K562 (cell line): ENCODE data around the gene NRXN3. TPM values are rescaled to one million over a fixed set of nuclear protein-coding genes. Genes with fewer than 3 reads are reported as not detected.

Source experiments
- ATAC-seq: fragments of 200-7000 bp; cut with Tn5 transposase; 3 replicates; pipeline ENCODE4 v1.9.1; 2020; ENCODE audit warnings: moderate library complexity
- BruUV-seq: library from RNA; stranded (reverse); fragments of 400-500 nt; replicated peaks from 2 replicates; lab custom pipeline; 2021; lab: Mats Ljungman, UMichigan
- CTCF ChIA-PET: fragments of 300-600 bp; formaldehyde crosslinking; extraction: SDS; loops from one replicate; lab custom pipeline; 2021; ENCODE audit warnings: low intra/inter-chr PET ratio; lab: Yijun Ruan, JAX
- POLR2A ChIA-PET: fragments of 300-600, 350-650 bp; sonication (Branson Sonifier 250); formaldehyde crosslinking; extraction: SDS; loops from one replicate; lab custom pipeline; 2021; ENCODE audit warnings: antibody characterized with exemption, inconsistent platforms; lab: Yijun Ruan, JAX
- DNase-seq, 4 experiments: peaks; one replicate each; pipeline versions ENCODE4 v3.0.0 to v3.0.0-alpha.2; 2011 to 2018; ENCODE audit warnings: low spot score in 3 of 4, mixed read lengths in 3 of 4; ENCODE audit errors: extremely low read depth in 1 of 4
- FAIRE-seq: peaks from 2 replicates; lab custom pipeline; 2011; peaks lifted over from hg19 to GRCh38; lab: Jason Lieb, UNC
- H2AFZ ChIP-seq: 2 replicates; pipeline ENCODE4 v1.6.0; 2011; ENCODE audit warnings: low read depth, low read length, control low read depth, inconsistent platforms
- H3K27ac ChIP-seq: fragments of 200-600 bp; 3 replicates; pipeline ENCODE4 v1.8.0; 2011; ENCODE audit warnings: low read depth, mild to moderate bottlenecking, control low read depth, inconsistent platforms, low read length, moderate library complexity, mixed read lengths; ENCODE audit errors: extremely low read depth
- H3K27me3 ChIP-seq, 2 experiments: fragments of 300-600 bp in 1 of 2; 2 replicates in 1 of 2; 3 replicates in 1 of 2; pipeline versions ENCODE4 v1.6.0 to v1.8.0; 2011; ENCODE audit warnings: inconsistent platforms in 2 of 2, low read length in 2 of 2, mild to moderate bottlenecking in 1 of 2, mixed read lengths in 1 of 2, moderate library complexity in 1 of 2; ENCODE audit not compliant: control insufficient read depth in 2 of 2, insufficient read depth in 2 of 2
- H3K36me3 ChIP-seq: fragments of 300-600 bp; 3 replicates; pipeline ENCODE4 v1.8.0; 2011; ENCODE audit warnings: mild to moderate bottlenecking, low read length, inconsistent platforms; ENCODE audit not compliant: control insufficient read depth, insufficient read depth
- H3K4me1 ChIP-seq, 2 experiments: fragments of 200-600 bp in 1 of 2; replicated peaks in 1 of 2; 2 replicates in 1 of 2; 3 replicates in 1 of 2; pipeline versions ENCODE4 v1.5.1 to v1.8.0; 2011; ENCODE audit warnings: inconsistent platforms in 2 of 2, low read length in 2 of 2, mild to moderate bottlenecking in 1 of 2, mixed read lengths in 1 of 2, moderate library complexity in 1 of 2; ENCODE audit not compliant: control insufficient read depth in 2 of 2, insufficient read depth in 2 of 2
- H3K4me2 ChIP-seq: 2 replicates; pipeline ENCODE4 v1.6.1; 2011; ENCODE audit warnings: low read length, control low read depth, inconsistent platforms, mixed read lengths; ENCODE audit not compliant: insufficient read depth
- H3K4me3 ChIP-seq: fragments of 200-600 bp; sonication (generic), shearing (Covaris generic); 2 replicates; pipeline ENCODE4 v1.5.1; 2016; ENCODE audit warnings: control low read depth, inconsistent platforms
- H3K79me2 ChIP-seq: fragments of 200-600 bp; 3 replicates; pipeline ENCODE4 v1.8.0; 2011; ENCODE audit warnings: low read length, inconsistent platforms; ENCODE audit not compliant: control insufficient read depth, insufficient read depth
- H3K9ac ChIP-seq, 2 experiments: 2 replicates each; pipeline versions ENCODE4 v1.6.0 to v1.6.1; 2011; ENCODE audit warnings: low read depth in 2 of 2, low read length in 2 of 2, control low read depth in 1 of 2, inconsistent platforms in 1 of 2, mild to moderate bottlenecking in 1 of 2, mixed read lengths in 1 of 2; ENCODE audit not compliant: insufficient read depth in 1 of 2
- H3K9me1 ChIP-seq: one replicate; pipeline ENCODE4 v1.6.0; 2011; ENCODE audit warnings: inconsistent platforms, mild to moderate bottlenecking, low read length, moderate library complexity; ENCODE audit not compliant: control insufficient read depth, insufficient read depth
- H3K9me3 ChIP-seq: replicated peaks from 2 replicates; pipeline ENCODE4 v1.5.1; 2011; ENCODE audit warnings: low read depth, low read length, inconsistent platforms; ENCODE audit not compliant: control insufficient read depth, insufficient read depth
- H4K20me1 ChIP-seq: replicated peaks from 2 replicates; pipeline ENCODE4 v1.6.1; 2011; ENCODE audit warnings: low read length, inconsistent platforms, mixed read lengths; ENCODE audit not compliant: control insufficient read depth, insufficient read depth
- CBX3 ChIP-seq, 2 experiments: IDR thresholded peaks; 1 replicate in 1 of 2; 2 replicates in 1 of 2; pipeline ENCODE4 v1.6.1; 2012; ENCODE audit warnings: inconsistent platforms in 2 of 2, low read length in 2 of 2, borderline replicate concordance in 1 of 2, control low read depth in 1 of 2
- GTF2F1 ChIP-seq: IDR thresholded peaks from 2 replicates; pipeline ENCODE4 v1.6.1; 2011; ENCODE audit warnings: low read depth, low read length, improper control_type of control experiment
- KLF1 ChIP-seq: fragments of 450-650 bp; IDR thresholded peaks from 2 replicates; pipeline ENCODE4 v1.6.1; 2016; ENCODE audit warnings: missing genetic modification characterization, missing compliant biosample characterization
- NFYB ChIP-seq: IDR thresholded peaks from 2 replicates; pipeline ENCODE4 v1.6.1; 2011; ENCODE audit warnings: mild to moderate bottlenecking, moderate library complexity; ENCODE audit not compliant: insufficient read length; ENCODE audit errors: extremely low read depth
- PYGO2 ChIP-seq: fragments of 450-650 bp; IDR thresholded peaks from 2 replicates; pipeline ENCODE4 v1.6.1; 2016; ENCODE audit warnings: mild to moderate bottlenecking, missing genetic modification characterization, moderate library complexity, missing compliant biosample characterization
- SIN3A ChIP-seq, 2 experiments: fragments of 150-350 bp in 1 of 2; IDR thresholded peaks; 2 replicates each; pipeline ENCODE4 v1.6.1; 2011 to 2016; ENCODE audit warnings: borderline replicate concordance in 2 of 2, low read depth in 2 of 2, low read length in 2 of 2, mild to moderate bottlenecking in 2 of 2, moderate library complexity in 2 of 2; ENCODE audit not compliant: control insufficient read depth in 1 of 2
- TRIM28 ChIP-seq: fragments of 450-650 bp; IDR thresholded peaks from 2 replicates; pipeline ENCODE4 v1.6.1; 2017
- TSHZ1 ChIP-seq: fragments of 250-450 bp; sonication (Bioruptor Pico); IDR thresholded peaks from 2 replicates; pipeline ENCODE4 v1.4.0; 2020; ENCODE audit warnings: mild to moderate bottlenecking, moderate library complexity
- ZEB2 ChIP-seq: fragments of 450-650 bp; IDR thresholded peaks from 2 replicates; pipeline ENCODE4 v1.6.1; 2016
- ZNF316 ChIP-seq: fragments of 450-650 bp; IDR thresholded peaks from 2 replicates; pipeline ENCODE4 v1.6.1; 2016
- ZNF518B ChIP-seq: fragments of 250-450 bp; sonication (Bioruptor Pico); IDR thresholded peaks from 2 replicates; pipeline ENCODE4 v1.5.0; 2021; ENCODE audit warnings: mild to moderate bottlenecking, moderate library complexity
- WGBS: fragments of 100-300 bp; shearing (Covaris generic); methylation state at CpG from one replicate; pipeline ENCODE4 v1.1.6; 2016; ENCODE audit warnings: low coverage, mixed read lengths; ENCODE audit not compliant: insufficient coverage; ENCODE audit errors: missing lambda C conversion rate; 5-methylcytosine and 5-hydroxymethylcytosine counted together
- in situ Hi-C: fragments of 300-500 bp; cut with MboI; formaldehyde crosslinking; loops from 4 replicates; pipeline ENCODE4 v1.15.0; 2018; ENCODE audit warnings: inconsistent platforms, mixed read lengths
- intact Hi-C: fragments of 100-400 bp; cut with micrococcal nuclease; formaldehyde crosslinking; loops from 2 replicates; pipeline ENCODE4 v1.14.2; 2022
- polyA plus RNA-seq, 8 experiments: library from polyadenylated mRNA; depleted of rRNA in 4 of 8; stranded (reverse) in 5 of 8; unstranded in 3 of 8; fragments of >200 nt; fragmentation: Nextera tagmentation in 2 of 8; fragmentation: Illumina TruSeq in 1 of 8; extraction: Ambion mirVana in 2 of 8; extraction: Trizol in 1 of 8; gene quantifications; 2 replicates each; pipeline versions ENCODE4 v1.2.1 to v1.2.3, GENCODE V29; 2011 to 2014; ENCODE audit warnings: inconsistent platforms in 1 of 8, missing spikeins in 1 of 8
- total RNA-seq, 7 experiments: library from RNA; depleted of rRNA in 6 of 7; stranded (reverse); fragments of >200 nt in 6 of 7; fragmentation: Illumina TruSeq in 2 of 7; extraction: Trizol in 2 of 7; gene quantifications; 2 replicates each; pipeline versions ENCODE4 v1.2.1 to v1.2.3, GENCODE V29; 2011 to 2021; ENCODE audit warnings: low replicate concordance in 1 of 7
- TF ChIP-seq, protein P1 (sequence below): fragments of 250-450 bp; sonication (Bioruptor Pico); IDR thresholded peaks from 2 replicates; pipeline ENCODE4 v1.6.1; 2021; ENCODE audit warnings: mild to moderate bottlenecking

NRXN3 gene
- total and polyA plus RNA-seq, 9 of the 15 experiments (the other 6 are each of a cell fraction or from before 2014, with no cell fraction given) = 0.09 TPM; not detected in 8

- in situ Hi-C loops (no loop called here), intact Hi-C loops (no loop called here)
- 0% methylated on average over 4 of the region's 4 CpGs for WGBS
- no peaks in the 10 kb centered on the region for H3K79me2 ChIP-seq
- BruUV-seq = no TSS peak
- H3K9ac ChIP-seq = no peak overlapping the region
- ChIA-PET CTCF (no interaction called here), POLR2A (no interaction called here)
- FAIRE-seq (no peak), ATAC-seq (no peak), DNase-seq (no peak)
- no peaks in the 10 kb centered on the region for H3K27me3 ChIP-seq
- no peaks in the 10 kb centered on the region for H3K36me3 ChIP-seq
- H3K9me1 ChIP-seq = no peaks in the 10 kb centered on the region
- H3K4me3 ChIP-seq = no peak overlapping the region
- no peaks in the 10 kb centered on the region for H3K4me1 ChIP-seq
- no peak overlapping the region for H3K4me2 ChIP-seq
- no peaks in the 10 kb centered on the region for H4K20me1 ChIP-seq
- no peak overlapping the region for H2AFZ ChIP-seq
- TF ChIP-seq, protein P1, sequence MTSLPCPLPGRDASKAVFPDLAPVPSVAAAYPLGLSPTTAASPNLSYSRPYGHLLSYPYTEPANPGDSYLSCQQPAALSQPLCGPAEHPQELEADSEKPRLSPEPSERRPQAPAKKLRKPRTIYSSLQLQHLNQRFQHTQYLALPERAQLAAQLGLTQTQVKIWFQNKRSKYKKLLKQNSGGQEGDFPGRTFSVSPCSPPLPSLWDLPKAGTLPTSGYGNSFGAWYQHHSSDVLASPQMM (CRISPR knock-in tag) = no peak
- TF ChIP-seq ZNF518B = no peak
- no peak for TF ChIP-seq TRIM28
- no peak for TF ChIP-seq ZEB2
- no peak for TF ChIP-seq ZNF316
- TF ChIP-seq NFYB = no peak
- TF ChIP-seq TSHZ1 = no peak
- TF ChIP-seq PYGO2 = no peak
- TF ChIP-seq GTF2F1 = no peak
- no peak for TF ChIP-seq CBX3 (IDR thresholded peaks at IDR 0.05; ENCODE audit: borderline replicate concordance in 1 of 2, low read length in 2 of 2)
- no peak for TF ChIP-seq KLF1 (tag)
- no peak for TF ChIP-seq SIN3A (IDR thresholded peaks at IDR 0.05; ENCODE audit: borderline replicate concordance in 2 of 2, control insufficient read depth in 1 of 2, low read depth in 2 of 2, low read length in 2 of 2)
- H3K9me3 ChIP-seq = no peaks in the 10 kb centered on the region
- H3K27ac ChIP-seq = no peak overlapping the region
Measured at GRCh38 chr14:78610994-78611393, 440.8 kb downstream of the NRXN3 start.
